ENCODE data around the gene FOXB1. TPM values are rescaled to one million over a fixed set of nuclear protein-coding genes. Genes with fewer than 3 reads are reported as not detected.

FOXB1 gene
- total RNA-seq, 1 donor from 2014 or later, result not detected

- H3K27ac Mint-ChIP-seq, result no peak overlapping the region
- peaks cover 9% of the 10 kb centered on the region for H3K4me1 Mint-ChIP-seq
- H3K4me3 Mint-ChIP-seq, result no peak overlapping the region
- TF ChIP-seq CTCF (IDR thresholded peaks at IDR 0.05; ENCODE audit: unreplicated experiment), result no peak
- H3K27me3 Mint-ChIP-seq (ENCODE audit: low read depth), result peaks cover 100% of the 10 kb centered on the region
- no peak for DNase-seq (ENCODE audit: low spot score in 2 of 2, unreplicated experiment in 2 of 2)
- no peaks in the 10 kb centered on the region for H3K9me3 Mint-ChIP-seq
- no peaks in the 10 kb centered on the region for H3K36me3 Mint-ChIP-seq
Measured at GRCh38 chr15:59999612-60000112, 4.4 kb upstream of the FOXB1 start.

GRCh38 chr15:60000113-60000823 is 3.8 kb upstream of the FOXB1 start:
- Mint-ChIP-seq H3K36me3 (no peaks in the 10 kb centered on the region), H3K9me3 (no peaks in the 10 kb centered on the region), H3K4me3 (no peak overlapping the region), H3K27me3 (ENCODE audit: low read depth) (peaks cover 100% of the 10 kb centered on the region), H3K27ac (no peak overlapping the region), H3K4me1 (peaks cover 13% of the 10 kb centered on the region)
- no peak for DNase-seq (ENCODE audit: low spot score in 2 of 2, unreplicated experiment in 2 of 2)
- no peak for TF ChIP-seq CTCF (IDR thresholded peaks at IDR 0.05; ENCODE audit: unreplicated experiment)

GRCh38 chr15:60000824-60001609 is 3.1 kb upstream of the FOXB1 start:
- Mint-ChIP-seq H3K4me1 (peaks cover 21% of the 10 kb centered on the region), H3K9me3 (no peaks in the 10 kb centered on the region), H3K4me3 (no peak overlapping the region), H3K27me3 (ENCODE audit: low read depth) (peaks cover 100% of the 10 kb centered on the region), H3K36me3 (no peaks in the 10 kb centered on the region), H3K27ac (no peak overlapping the region)
- no peak for DNase-seq (ENCODE audit: low spot score in 2 of 2, unreplicated experiment in 2 of 2)
- TF ChIP-seq CTCF (IDR thresholded peaks at IDR 0.05; ENCODE audit: unreplicated experiment), result no peak

GRCh38 chr15:60001610-60002527 is 2.2 kb upstream of the FOXB1 start:
- H3K4me1 Mint-ChIP-seq, result peaks cover 27% of the 10 kb centered on the region
- H3K36me3 Mint-ChIP-seq, result no peaks in the 10 kb centered on the region
- no peak for DNase-seq (ENCODE audit: low spot score in 2 of 2, unreplicated experiment in 2 of 2)
- H3K27ac Mint-ChIP-seq, result no peak overlapping the region
- no peak for TF ChIP-seq CTCF (IDR thresholded peaks at IDR 0.05; ENCODE audit: unreplicated experiment)
- H3K9me3 Mint-ChIP-seq, result no peaks in the 10 kb centered on the region
- H3K27me3 Mint-ChIP-seq (ENCODE audit: low read depth), result peaks cover 100% of the 10 kb centered on the region
- H3K4me3 Mint-ChIP-seq, result no peak overlapping the region

GRCh38 chr15:60002528-60003218 is 1.4 kb upstream of the FOXB1 start:
- Mint-ChIP-seq H3K4me3 (no peak overlapping the region), H3K4me1 (peaks cover 24% of the 10 kb centered on the region), H3K9me3 (no peaks in the 10 kb centered on the region), H3K27me3 (ENCODE audit: low read depth) (peaks cover 99% of the 10 kb centered on the region), H3K36me3 (no peaks in the 10 kb centered on the region), H3K27ac (no peak overlapping the region)
- DNase-seq (ENCODE audit: low spot score in 2 of 2, unreplicated experiment in 2 of 2), result no peak
- no peak for TF ChIP-seq CTCF (IDR thresholded peaks at IDR 0.05; ENCODE audit: unreplicated experiment)

Data from mesothelial cell of epicardium (in vitro differentiated cells).